ENCODE data around the gene PKP3.
"Not testable (repeated sequence)": the region's sequence is repeated elsewhere in the genome, so short reads cannot be mapped to it uniquely, and the experiment has no call there.

Gene PKP3, protein sequence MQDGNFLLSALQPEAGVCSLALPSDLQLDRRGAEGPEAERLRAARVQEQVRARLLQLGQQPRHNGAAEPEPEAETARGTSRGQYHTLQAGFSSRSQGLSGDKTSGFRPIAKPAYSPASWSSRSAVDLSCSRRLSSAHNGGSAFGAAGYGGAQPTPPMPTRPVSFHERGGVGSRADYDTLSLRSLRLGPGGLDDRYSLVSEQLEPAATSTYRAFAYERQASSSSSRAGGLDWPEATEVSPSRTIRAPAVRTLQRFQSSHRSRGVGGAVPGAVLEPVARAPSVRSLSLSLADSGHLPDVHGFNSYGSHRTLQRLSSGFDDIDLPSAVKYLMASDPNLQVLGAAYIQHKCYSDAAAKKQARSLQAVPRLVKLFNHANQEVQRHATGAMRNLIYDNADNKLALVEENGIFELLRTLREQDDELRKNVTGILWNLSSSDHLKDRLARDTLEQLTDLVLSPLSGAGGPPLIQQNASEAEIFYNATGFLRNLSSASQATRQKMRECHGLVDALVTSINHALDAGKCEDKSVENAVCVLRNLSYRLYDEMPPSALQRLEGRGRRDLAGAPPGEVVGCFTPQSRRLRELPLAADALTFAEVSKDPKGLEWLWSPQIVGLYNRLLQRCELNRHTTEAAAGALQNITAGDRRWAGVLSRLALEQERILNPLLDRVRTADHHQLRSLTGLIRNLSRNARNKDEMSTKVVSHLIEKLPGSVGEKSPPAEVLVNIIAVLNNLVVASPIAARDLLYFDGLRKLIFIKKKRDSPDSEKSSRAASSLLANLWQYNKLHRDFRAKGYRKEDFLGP

DNA sequence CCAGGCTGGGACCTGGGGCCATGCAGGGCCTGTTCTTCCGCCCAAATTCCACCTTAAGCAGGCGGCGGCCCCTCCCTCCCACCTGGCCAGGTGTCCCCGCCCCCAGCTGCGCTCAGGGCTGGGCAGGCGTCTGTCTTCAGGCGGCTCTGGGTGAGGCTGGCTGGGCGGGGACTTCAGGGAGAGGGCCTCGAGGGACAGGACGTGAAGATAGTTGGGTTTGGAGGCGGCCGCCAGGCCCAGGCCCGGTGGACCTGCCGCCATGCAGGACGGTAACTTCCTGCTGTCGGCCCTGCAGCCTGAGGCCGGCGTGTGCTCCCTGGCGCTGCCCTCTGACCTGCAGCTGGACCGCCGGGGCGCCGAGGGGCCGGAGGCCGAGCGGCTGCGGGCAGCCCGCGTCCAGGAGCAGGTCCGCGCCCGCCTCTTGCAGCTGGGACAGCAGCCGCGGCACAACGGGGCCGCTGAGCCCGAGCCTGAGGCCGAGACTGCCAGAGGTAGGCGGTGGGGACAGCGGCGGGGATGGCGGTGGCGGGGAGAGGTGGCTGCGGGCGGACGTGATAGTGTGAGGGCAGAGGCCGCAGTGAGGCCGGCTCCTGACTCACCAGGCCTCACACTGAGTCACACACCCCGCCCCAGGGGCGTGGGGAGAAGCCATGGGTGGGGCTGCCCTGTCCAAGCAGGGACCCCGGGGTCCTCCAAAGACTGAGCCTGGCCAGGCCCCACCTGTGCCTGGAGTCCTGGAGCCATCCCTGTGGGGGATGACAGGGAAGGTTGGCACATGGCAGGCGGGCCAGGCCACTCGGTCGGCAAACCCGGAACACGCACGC is at the start of gene PKP3:
PKP3 (plus strand) TSS at position 176 of the 824 bp plus-strand sequence; CDS start at position 260, 84 bp downstream.
- TF ChIP-seq, protein P1, sequence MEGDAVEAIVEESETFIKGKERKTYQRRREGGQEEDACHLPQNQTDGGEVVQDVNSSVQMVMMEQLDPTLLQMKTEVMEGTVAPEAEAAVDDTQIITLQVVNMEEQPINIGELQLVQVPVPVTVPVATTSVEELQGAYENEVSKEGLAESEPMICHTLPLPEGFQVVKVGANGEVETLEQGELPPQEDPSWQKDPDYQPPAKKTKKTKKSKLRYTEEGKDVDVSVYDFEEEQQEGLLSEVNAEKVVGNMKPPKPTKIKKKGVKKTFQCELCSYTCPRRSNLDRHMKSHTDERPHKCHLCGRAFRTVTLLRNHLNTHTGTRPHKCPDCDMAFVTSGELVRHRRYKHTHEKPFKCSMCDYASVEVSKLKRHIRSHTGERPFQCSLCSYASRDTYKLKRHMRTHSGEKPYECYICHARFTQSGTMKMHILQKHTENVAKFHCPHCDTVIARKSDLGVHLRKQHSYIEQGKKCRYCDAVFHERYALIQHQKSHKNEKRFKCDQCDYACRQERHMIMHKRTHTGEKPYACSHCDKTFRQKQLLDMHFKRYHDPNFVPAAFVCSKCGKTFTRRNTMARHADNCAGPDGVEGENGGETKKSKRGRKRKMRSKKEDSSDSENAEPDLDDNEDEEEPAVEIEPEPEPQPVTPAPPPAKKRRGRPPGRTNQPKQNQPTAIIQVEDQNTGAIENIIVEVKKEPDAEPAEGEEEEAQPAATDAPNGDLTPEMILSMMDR (IDR thresholded peaks at IDR 0.05; ENCODE audit: insufficient read depth, missing control alignments): no peak
- FAIRE-seq: no peak
- DNase-seq (ENCODE audit: insufficient read length, low spot score): no peak

DNA sequence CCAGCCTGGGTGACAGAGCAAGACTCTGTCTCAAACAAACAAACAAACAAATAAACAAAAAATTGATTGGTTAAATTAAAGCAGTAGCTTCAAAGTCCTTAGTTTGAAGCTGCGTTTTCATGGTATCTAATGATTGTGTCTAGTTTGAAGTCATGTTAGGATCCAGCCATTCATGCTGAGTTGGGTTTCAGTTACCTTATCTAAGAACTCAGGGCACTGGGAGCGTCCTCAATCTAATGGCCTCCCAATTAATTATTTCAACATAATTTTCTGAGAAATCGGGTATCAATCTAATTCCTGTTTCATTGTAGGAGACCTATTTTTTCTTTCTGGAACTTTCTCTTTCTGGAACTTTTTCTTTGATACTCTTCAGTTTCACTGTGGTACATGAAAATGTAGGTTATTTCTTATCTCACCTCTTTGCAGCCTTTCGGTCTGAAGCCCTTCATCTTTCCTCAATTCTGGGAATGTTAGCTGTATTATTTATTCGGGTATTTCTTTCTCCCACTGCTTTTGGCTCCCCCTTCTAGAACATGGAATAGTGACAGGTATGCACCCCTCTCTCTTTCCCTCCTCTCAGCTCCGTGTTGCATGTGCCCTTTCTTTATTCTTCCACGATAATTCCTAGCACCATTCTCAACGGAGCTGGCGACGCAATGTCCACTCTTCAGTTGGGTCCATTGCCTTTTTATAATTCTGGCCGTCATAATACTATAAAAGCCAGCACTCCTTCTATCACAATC is 49.0 kb upstream of the PKP3 start:
- TF ChIP-seq, protein P1 (IDR thresholded peaks at IDR 0.05; ENCODE audit: insufficient read depth, missing control alignments): no peak
- FAIRE-seq: no peak

DNA sequence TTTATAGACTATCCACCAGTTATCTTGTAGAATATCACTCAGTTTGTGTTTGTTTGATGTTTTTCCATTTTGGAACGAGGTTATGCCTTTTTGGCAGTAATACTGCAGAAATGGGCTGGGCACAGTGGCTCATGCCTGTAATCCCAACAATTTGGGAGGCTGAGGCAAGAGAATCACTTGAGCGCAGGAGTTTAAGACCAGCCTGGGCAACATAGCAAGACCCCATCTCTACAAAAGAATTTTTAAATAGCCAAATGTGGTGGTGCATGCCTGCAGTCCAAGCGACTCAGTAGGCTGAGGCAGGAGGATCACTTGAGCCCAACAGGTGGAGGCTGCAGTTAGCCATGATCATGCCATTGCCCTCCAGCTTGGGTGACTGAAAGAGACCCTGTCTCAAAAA is 47.5 kb upstream of the PKP3 start:
- DNase-seq (ENCODE audit: insufficient read length, low spot score) (no peak), FAIRE-seq (no peak)
- TF ChIP-seq, protein P1 (IDR thresholded peaks at IDR 0.05; ENCODE audit: insufficient read depth, missing control alignments): no peak

More for the DNA sequence above, 49.0 kb upstream of the PKP3 start:
- DNase-seq (ENCODE audit: insufficient read length, low spot score): no peak

DNA sequence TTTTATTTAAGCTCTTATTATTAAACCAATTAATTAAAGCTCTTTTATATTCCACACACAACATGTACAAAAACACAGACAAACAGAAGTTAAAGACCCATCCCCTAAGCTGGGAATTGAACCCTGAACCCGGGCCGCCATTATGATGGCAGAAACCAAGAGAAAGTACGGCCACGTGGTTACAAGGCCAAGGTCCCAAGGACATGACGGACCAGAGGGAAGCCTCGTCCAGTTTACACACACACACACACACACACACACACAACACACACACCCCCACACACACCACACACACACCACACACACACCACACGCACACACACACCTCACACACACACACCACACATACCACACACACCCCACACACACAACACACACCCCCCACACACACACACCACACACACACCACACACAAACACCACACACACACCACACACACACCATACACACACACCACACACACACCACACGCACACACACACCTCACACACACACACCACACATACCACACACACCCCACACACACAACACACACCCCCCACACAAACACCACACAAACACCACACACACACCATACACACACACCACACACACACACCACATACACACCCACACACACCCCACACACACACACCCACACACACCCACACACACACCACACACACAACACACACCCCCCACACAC is 44.6 kb upstream of the PKP3 start:
- FAIRE-seq; DNase-seq (ENCODE audit: insufficient read length, low spot score): not testable (repeated sequence)

DNA sequence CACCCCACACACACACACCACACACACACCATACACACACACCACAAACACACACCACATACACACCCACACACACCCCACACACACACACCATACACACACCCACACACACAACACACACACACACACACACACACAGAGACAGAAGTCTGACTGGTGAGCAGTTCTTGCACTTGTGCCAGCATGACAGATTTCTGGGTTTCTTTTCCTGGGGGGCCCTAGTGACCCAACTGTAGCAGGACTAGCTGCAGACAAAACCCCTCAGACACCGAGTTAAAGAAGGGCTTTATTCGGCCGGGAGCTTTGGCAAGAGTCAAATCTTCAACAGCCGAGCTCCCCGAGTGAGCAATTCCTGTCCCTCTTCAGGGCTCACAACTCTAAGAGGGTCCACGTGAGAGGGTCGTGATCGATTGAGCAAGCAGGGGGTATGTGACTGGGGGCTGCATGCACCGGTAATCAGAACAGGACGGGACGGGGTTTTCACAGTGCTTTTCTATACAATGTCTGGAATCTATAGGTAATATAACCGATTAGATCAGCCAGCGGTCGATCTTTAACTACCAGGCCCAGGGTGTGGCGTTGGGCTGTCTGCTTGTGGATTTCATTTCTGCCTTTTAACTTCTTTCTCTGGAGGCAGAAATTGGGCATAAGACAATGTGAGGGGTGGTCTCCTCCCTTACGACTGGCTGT is 43.8 kb upstream of the PKP3 start:
- not testable (repeated sequence) for DNase-seq (ENCODE audit: insufficient read length, low spot score); FAIRE-seq

DNA sequence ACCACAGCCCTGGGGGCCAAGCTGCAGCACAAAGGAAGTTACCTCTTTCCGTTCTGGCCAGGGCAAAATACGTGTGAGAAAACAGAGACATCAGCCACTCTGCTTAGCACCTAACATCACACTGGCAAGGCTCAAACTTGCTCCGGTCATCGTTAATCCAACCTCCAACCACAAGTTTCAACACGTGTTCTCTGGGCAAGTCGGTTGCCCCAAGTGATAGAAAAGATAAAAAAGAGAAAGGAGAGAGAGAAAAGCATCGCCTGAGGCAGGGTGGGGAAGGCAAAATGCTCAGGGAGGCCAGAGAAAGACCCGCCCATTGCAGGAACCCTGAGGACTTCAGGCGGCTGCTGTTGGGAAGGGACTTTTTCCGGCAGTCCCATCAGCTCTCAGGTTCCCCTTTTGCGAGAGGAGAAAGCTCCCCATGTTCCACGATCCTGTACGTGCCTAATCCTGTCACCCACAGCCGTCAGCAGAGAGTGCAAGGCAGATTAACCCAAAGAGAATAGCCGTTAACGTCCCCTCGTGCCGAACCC is 43.2 kb upstream of the PKP3 start:
- FAIRE-seq (no peak), DNase-seq (ENCODE audit: insufficient read length, low spot score) (no peak)
- TF ChIP-seq, protein P1 (IDR thresholded peaks at IDR 0.05; ENCODE audit: insufficient read depth, missing control alignments): no peak

DNA sequence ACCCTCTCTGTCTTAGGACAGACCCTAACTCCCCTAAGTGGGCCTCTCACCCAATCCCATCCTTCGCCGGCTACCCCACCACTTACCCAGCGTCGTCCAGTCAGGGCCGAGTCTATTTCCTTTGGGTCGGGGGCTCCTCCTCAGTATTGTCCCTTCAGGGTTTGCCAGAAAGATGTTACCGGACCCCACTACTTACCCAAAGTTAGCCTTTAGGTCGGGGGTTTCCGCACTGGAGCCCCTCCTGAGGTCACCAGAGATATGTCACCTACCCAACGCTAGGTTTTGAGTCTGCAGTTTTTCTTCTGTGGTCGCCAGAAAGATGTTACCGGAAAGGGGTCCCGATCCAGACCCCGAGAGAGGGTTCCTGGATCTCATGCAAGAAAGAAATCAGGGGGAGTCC is 42.6 kb upstream of the PKP3 start:
- FAIRE-seq: no peak

More for the DNA sequence above, 42.6 kb upstream of the PKP3 start:
- DNase-seq (ENCODE audit: insufficient read length, low spot score): no peak
- TF ChIP-seq, protein P1 (IDR thresholded peaks at IDR 0.05; ENCODE audit: insufficient read depth, missing control alignments): no peak
